IMR-90 (cell line): ENCODE measurements around the gene ZFP36L1. TPM values are rescaled to one million over a fixed set of nuclear protein-coding genes. Genes with fewer than 3 reads are reported as not detected.

Source experiments
- ATAC-seq: fragments of 200-7000 bp; cut with Tn5 transposase; 2 replicates; pipeline ENCODE4 v1.9.1; 2020; ENCODE audit warnings: low read depth, mild to moderate bottlenecking, moderate library complexity
- BruUV-seq: library from RNA; stranded (reverse); fragments of 400-500 nt; replicated peaks from 2 replicates; lab custom pipeline; 2021; lab: Mats Ljungman, UMichigan
- CTCF ChIA-PET: fragments of 300-600 bp; formaldehyde crosslinking; extraction: SDS; loops from one replicate; lab custom pipeline; 2021; ENCODE audit warnings: antibody characterized with exemption; lab: Yijun Ruan, JAX
- POLR2A ChIA-PET: fragments of 300-600 bp; sonication (Branson Sonifier 250); formaldehyde crosslinking; loops from one replicate; lab custom pipeline; 2022; ENCODE audit warnings: antibody characterized with exemption; ENCODE audit not compliant: unreplicated experiment; lab: Charles Lee
- DNase-seq: peaks from one replicate; pipeline ENCODE4 v3.0.0; 2013
- H2AFZ ChIP-seq: replicated peaks from 2 replicates; pipeline ENCODE3; 2013; ENCODE audit warnings: low read length, mild to moderate bottlenecking; ENCODE audit not compliant: poor library complexity
- H2AK5ac ChIP-seq: 2 replicates; pipeline ENCODE4 v1.6.1; 2013; ENCODE audit warnings: low read depth, low read length, inconsistent platforms
- H2AK9ac ChIP-seq: replicated peaks from 2 replicates; pipeline ENCODE3; 2013; ENCODE audit warnings: mild to moderate bottlenecking, low read depth, low read length, moderate library complexity; ENCODE audit not compliant: poor library complexity
- H2BK120ac ChIP-seq: 2 replicates; pipeline ENCODE4 v1.6.1; 2013; ENCODE audit warnings: low read depth, low read length, inconsistent platforms
- H2BK15ac ChIP-seq: 3 replicates; pipeline ENCODE4 v1.6.1; 2013; ENCODE audit warnings: low read depth, low read length, inconsistent platforms
- H2BK20ac ChIP-seq: 2 replicates; pipeline ENCODE4 v1.6.1; 2013; ENCODE audit warnings: low read depth, mild to moderate bottlenecking, inconsistent platforms, low read length, moderate library complexity
- H2BK5ac ChIP-seq: 2 replicates; pipeline ENCODE4 v1.6.1; 2013; ENCODE audit warnings: mild to moderate bottlenecking, low read depth, low read length, inconsistent platforms; ENCODE audit not compliant: poor library complexity, severe bottlenecking
- H3K14ac ChIP-seq: replicated peaks from 2 replicates; pipeline ENCODE4 v1.6.1; 2013; ENCODE audit warnings: low read depth, low read length, inconsistent platforms
- H3K18ac ChIP-seq: 2 replicates; pipeline ENCODE4 v1.6.1; 2013; ENCODE audit warnings: low read depth, low read length, control low read depth
- H3K23ac ChIP-seq: 2 replicates; pipeline ENCODE4 v1.6.1; 2013; ENCODE audit warnings: low read depth, low read length, inconsistent platforms
- H3K27ac ChIP-seq: 2 replicates; pipeline ENCODE4 v1.5.1; 2013; ENCODE audit warnings: mild to moderate bottlenecking, control low read depth, low read length; ENCODE audit not compliant: insufficient read depth
- H3K27me3 ChIP-seq: 2 replicates; pipeline ENCODE4 v1.6.1; 2013; ENCODE audit warnings: low read length; ENCODE audit not compliant: control insufficient read depth, insufficient read depth
- H3K36me3 ChIP-seq: 2 replicates; pipeline ENCODE4 v1.6.1; 2013; ENCODE audit warnings: low read length, mixed read lengths; ENCODE audit not compliant: control insufficient read depth, insufficient read depth
- H3K4ac ChIP-seq: 2 replicates; pipeline ENCODE4 v1.6.1; 2013; ENCODE audit warnings: low read depth, low read length, inconsistent platforms
- H3K4me1 ChIP-seq: 2 replicates; pipeline ENCODE4 v1.6.1; 2013; ENCODE audit warnings: low read length, mixed read lengths; ENCODE audit not compliant: control insufficient read depth, insufficient read depth
- H3K4me2 ChIP-seq: 2 replicates; pipeline ENCODE4 v1.6.1; 2013; ENCODE audit warnings: low read depth, mild to moderate bottlenecking, control low read depth, low read length, moderate library complexity
- H3K4me3 ChIP-seq: 2 replicates; pipeline ENCODE4 v1.5.1; 2013; ENCODE audit warnings: low read depth, mild to moderate bottlenecking, control low read depth, low read length, moderate library complexity; ENCODE audit not compliant: insufficient read depth
- H3K56ac ChIP-seq: 2 replicates; pipeline ENCODE4 v1.6.1; 2013; ENCODE audit warnings: low read length, inconsistent platforms; ENCODE audit not compliant: insufficient read depth; ENCODE audit errors: extremely low read depth
- H3K79me1 ChIP-seq, 2 experiments: 2 replicates each; pipeline ENCODE4 v1.6.1; 2013; ENCODE audit warnings: low read length in 2 of 2, inconsistent platforms in 1 of 2, low read depth in 1 of 2
- H3K9ac ChIP-seq: 2 replicates; pipeline ENCODE4 v1.6.1; 2013; ENCODE audit warnings: low read depth, low read length, control low read depth
- H3K9me1 ChIP-seq: 2 replicates; pipeline ENCODE4 v1.6.1; 2013; ENCODE audit warnings: low read length, inconsistent platforms; ENCODE audit not compliant: insufficient read depth
- H3K9me3 ChIP-seq: 2 replicates; pipeline ENCODE4 v1.6.1; 2013; ENCODE audit warnings: low read length; ENCODE audit not compliant: control insufficient read depth, insufficient read depth
- H4K20me1 ChIP-seq: 2 replicates; pipeline ENCODE4 v1.6.1; 2013; ENCODE audit warnings: low read length, inconsistent platforms; ENCODE audit not compliant: insufficient read depth
- H4K5ac ChIP-seq: 2 replicates; pipeline ENCODE4 v1.6.1; 2013; ENCODE audit warnings: mild to moderate bottlenecking, low read depth, low read length, control low read depth
- H4K8ac ChIP-seq, 2 experiments: 2 replicates each; pipeline ENCODE4 v1.6.1; 2013; ENCODE audit warnings: low read depth in 2 of 2, low read length in 2 of 2, control low read depth in 1 of 2, inconsistent platforms in 1 of 2
- H4K91ac ChIP-seq: 2 replicates; pipeline ENCODE4 v1.6.1; 2013; ENCODE audit warnings: low read depth, low read length, inconsistent platforms; ENCODE audit not compliant: insufficient read depth
- BHLHE40 ChIP-seq: fragments of 150-350 bp; IDR thresholded peaks from 2 replicates; pipeline ENCODE4 v1.6.1; 2016; ENCODE audit warnings: mild to moderate bottlenecking, low read depth, low read length
- ELK1 ChIP-seq: fragments of 150-350 bp; IDR thresholded peaks from 2 replicates; pipeline ENCODE4 v1.6.1; 2016; ENCODE audit warnings: low read depth, mild to moderate bottlenecking, low read length, moderate library complexity, borderline replicate concordance
- MAFK ChIP-seq: IDR thresholded peaks from 2 replicates; pipeline ENCODE4 v1.6.1; 2012; ENCODE audit warnings: low read depth, low read length, improper control_type of control experiment
- MAZ ChIP-seq: IDR thresholded peaks from 2 replicates; pipeline ENCODE4 v1.6.1; 2012; ENCODE audit warnings: low read depth, mild to moderate bottlenecking, low read length, improper control_type of control experiment, moderate library complexity, borderline replicate concordance
- MXI1 ChIP-seq: IDR thresholded peaks from 2 replicates; pipeline ENCODE4 v1.6.1; 2012; ENCODE audit warnings: low read depth, mild to moderate bottlenecking, low read length, moderate library complexity, borderline replicate concordance
- NFE2L2 ChIP-seq: fragments of 150-350 bp; IDR thresholded peaks from 2 replicates; pipeline ENCODE4 v1.6.1; 2016; ENCODE audit warnings: low read depth, mild to moderate bottlenecking, low read length
- POLR2A ChIP-seq: IDR thresholded peaks from 2 replicates; pipeline ENCODE4 v1.6.1; 2012; ENCODE audit warnings: mild to moderate bottlenecking, low read depth, low read length
- RAD21 ChIP-seq: IDR thresholded peaks from 2 replicates; pipeline ENCODE4 v1.6.1; 2012; ENCODE audit warnings: low read length, improper control_type of control experiment
- RCOR1 ChIP-seq: IDR thresholded peaks from 2 replicates; pipeline ENCODE4 v1.6.1; 2012; ENCODE audit warnings: mild to moderate bottlenecking, low read length, improper control_type of control experiment; ENCODE audit not compliant: insufficient replicate concordance
- RFX5 ChIP-seq: IDR thresholded peaks from 2 replicates; pipeline ENCODE4 v1.8.0; 2012; ENCODE audit warnings: low read depth, mild to moderate bottlenecking, low read length, moderate library complexity
- SMC3 ChIP-seq: fragments of 150-350 bp; IDR thresholded peaks from 2 replicates; pipeline ENCODE4 v1.6.1; 2016; ENCODE audit warnings: low read depth, mild to moderate bottlenecking, antibody characterized with exemption, low read length, moderate library complexity
- WGBS, 2 experiments: methylation state at CpG; one replicate each; pipeline versions ENCODE4 v1.1.5 to v1.1.7; 2013; ENCODE audit warnings: missing lambda C conversion rate in 2 of 2; ENCODE audit not compliant: insufficient read length in 1 of 2; ENCODE audit errors: extremely low coverage in 2 of 2; 5-methylcytosine and 5-hydroxymethylcytosine counted together
- dilution Hi-C: fragments of 300-500 bp; cut with HindIII; formaldehyde crosslinking; loops from one replicate; pipeline ENCODE4 v1.14.3; 2018; ENCODE audit warnings: low sequenced_read_pairs; ENCODE audit not compliant: unreplicated experiment
- in situ Hi-C: fragments of 300-500 bp; cut with MboI; formaldehyde crosslinking; loops from 3 replicates; pipeline ENCODE4 v1.14.3; 2019; ENCODE audit warnings: low sequenced_read_pairs, inconsistent platforms, mixed read lengths
- intact Hi-C: fragments of 100-400 bp; cut with micrococcal nuclease; formaldehyde crosslinking; loops from 2 replicates; pipeline ENCODE4 v1.10.0; 2022
- polyA plus RNA-seq, 3 experiments: library from polyadenylated mRNA; depleted of rRNA; stranded (reverse); fragments of >200 nt; gene quantifications; 2 replicates each; pipeline ENCODE4 v1.2.3, GENCODE V29; 2012; ENCODE audit warnings: low replicate concordance in 1 of 3
- total RNA-seq: library from RNA; depleted of rRNA; stranded (reverse); fragments of >200 nt; gene quantifications from 2 replicates; pipeline ENCODE4 v1.2.3, GENCODE V29; 2012
- TF ChIP-seq, protein P1 (sequence below): conservative IDR thresholded peaks from 2 replicates; pipeline ENCODE4 v1.5.1; 2012; ENCODE audit warnings: mild to moderate bottlenecking, low read depth, low read length, improper control_type of control experiment
- TF ChIP-seq, protein P2 (sequence below): fragments of 150-350 bp; IDR thresholded peaks from 2 replicates; pipeline ENCODE4 v1.6.1; 2017; ENCODE audit warnings: mild to moderate bottlenecking, antibody characterized with exemption, low read length, low read depth

The ZFP36L1 gene
- total and polyA plus RNA-seq, 2 of the 4 experiments (the other 2 are of a cell fraction): 6.5 to 140 TPM

GRCh38 chr14:68779761-68780323 is 13.0 kb downstream of the ZFP36L1 start:
- dilution Hi-C loops (no loop called here), in situ Hi-C loops (loop anchor here (10.0 kb wide), 1 partner anchor 115 kb away; no protein-coding TSS in a partner anchor), intact Hi-C loops (loop anchor here (5.0 kb wide), 1 partner anchor 88 kb away; no protein-coding TSS in a partner anchor)
- POLR2A ChIA-PET: interaction anchor here (1.1 kb wide), 1 partner anchor 35 kb away, joined by 3 read pairs; no protein-coding TSS in a partner anchor
- Histone ChIP-seq H3K4me2 (peak overlapping the region; percentile 82), H4K5ac (peak overlapping the region; percentile 40; the same call in 1 of the 2 replicates), H3K23ac (peak overlapping the region; percentile 14; the same call in 1 of the 2 replicates), H4K20me1 (no peaks in the 10 kb centered on the region), H4K8ac (peak overlapping the region in 1 of 2 experiments; percentile 79; a peak in 2 of 4 replicates), H3K56ac (peak overlapping the region; percentile 31; the same call in 1 of the 2 replicates), H2BK15ac (peak overlapping the region; percentile 87; the same call in 1 of the 3 replicates), H3K79me1 (peaks cover 0 to 9% of the 10 kb centered on the region in 2 experiments; a peak in 1 of 4 replicates), H3K27me3 (no peaks in the 10 kb centered on the region), H2AK9ac (no peak overlapping the region), H2BK120ac (peak overlapping the region; percentile 78), H4K91ac (peak overlapping the region; percentile 61), H3K18ac (peak overlapping the region; percentile 58; the same call in 1 of the 2 replicates), H3K27ac (peak overlapping the region; percentile 61), H2BK5ac (peak overlapping the region; percentile 59), H2AFZ (peak overlapping the region; percentile 44), H3K9me3 (peaks cover 3% of the 10 kb centered on the region; the same call in 1 of the 2 replicates), H3K4me1 (peaks cover 26% of the 10 kb centered on the region), H3K9ac (no peak overlapping the region), H3K4me3 (no peak overlapping the region), H2AK5ac (peak overlapping the region; percentile 37), H3K36me3 (no peaks in the 10 kb centered on the region), H2BK20ac (peak overlapping the region; percentile 83), H3K9me1 (peaks cover 24% of the 10 kb centered on the region), H3K14ac (peak overlapping the region; percentile 49; the same call in 1 of the 2 replicates), H3K4ac (peak overlapping the region; percentile 81)
- CTCF ChIA-PET: interaction anchor here (0.6 to 1.2 kb wide), 2 partner anchors 117 to 121 kb away, joined by 3 read pairs; no protein-coding TSS in a partner anchor
- 0% methylated on average over 2 of the region's 9 CpGs; no CpG with 5 or more reads in 1 of the 2 experiments for WGBS, 2 experiments
- ATAC-seq (peak; percentile 45), DNase-seq (peak; percentile 91)
- no TSS peak for BruUV-seq
- TF ChIP-seq RCOR1 (peak; percentile 79), ELK1 (no peak), SMC3 (no peak), MXI1 (no peak), MAFK (no peak), RAD21 (0 out of 2 replicates have a peak, but pooled peaks have one; percentile 1), MAZ (no peak), NFE2L2 (no peak), BHLHE40 (peak; percentile 82), POLR2A (no peak), RFX5 (no peak)
- TF ChIP-seq, protein P1, sequence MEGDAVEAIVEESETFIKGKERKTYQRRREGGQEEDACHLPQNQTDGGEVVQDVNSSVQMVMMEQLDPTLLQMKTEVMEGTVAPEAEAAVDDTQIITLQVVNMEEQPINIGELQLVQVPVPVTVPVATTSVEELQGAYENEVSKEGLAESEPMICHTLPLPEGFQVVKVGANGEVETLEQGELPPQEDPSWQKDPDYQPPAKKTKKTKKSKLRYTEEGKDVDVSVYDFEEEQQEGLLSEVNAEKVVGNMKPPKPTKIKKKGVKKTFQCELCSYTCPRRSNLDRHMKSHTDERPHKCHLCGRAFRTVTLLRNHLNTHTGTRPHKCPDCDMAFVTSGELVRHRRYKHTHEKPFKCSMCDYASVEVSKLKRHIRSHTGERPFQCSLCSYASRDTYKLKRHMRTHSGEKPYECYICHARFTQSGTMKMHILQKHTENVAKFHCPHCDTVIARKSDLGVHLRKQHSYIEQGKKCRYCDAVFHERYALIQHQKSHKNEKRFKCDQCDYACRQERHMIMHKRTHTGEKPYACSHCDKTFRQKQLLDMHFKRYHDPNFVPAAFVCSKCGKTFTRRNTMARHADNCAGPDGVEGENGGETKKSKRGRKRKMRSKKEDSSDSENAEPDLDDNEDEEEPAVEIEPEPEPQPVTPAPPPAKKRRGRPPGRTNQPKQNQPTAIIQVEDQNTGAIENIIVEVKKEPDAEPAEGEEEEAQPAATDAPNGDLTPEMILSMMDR: no peak
- TF ChIP-seq, protein P2, sequence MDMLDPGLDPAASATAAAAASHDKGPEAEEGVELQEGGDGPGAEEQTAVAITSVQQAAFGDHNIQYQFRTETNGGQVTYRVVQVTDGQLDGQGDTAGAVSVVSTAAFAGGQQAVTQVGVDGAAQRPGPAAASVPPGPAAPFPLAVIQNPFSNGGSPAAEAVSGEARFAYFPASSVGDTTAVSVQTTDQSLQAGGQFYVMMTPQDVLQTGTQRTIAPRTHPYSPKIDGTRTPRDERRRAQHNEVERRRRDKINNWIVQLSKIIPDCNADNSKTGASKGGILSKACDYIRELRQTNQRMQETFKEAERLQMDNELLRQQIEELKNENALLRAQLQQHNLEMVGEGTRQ: peak; percentile 36; the same call in 1 of the 2 replicates
